Adrenal gland (tissue), 5 donors: Measurements from ENCODE around the gene SIX5.

Experiments used
- POLR2A ChIP-seq, 2 donors: fragments of 450-650 bp; IDR thresholded peaks; one replicate each; pipeline ENCODE4 v1.6.1; 2017; ENCODE audit warnings: antibody characterized with exemption in 2 of 2, mild to moderate bottlenecking in 2 of 2, moderate library complexity in 1 of 2
- TF ChIP-seq, protein P1 (sequence below), 6 experiments: fragments of 450-650 bp in 4 of 6; fragments of 200-600 bp in 2 of 6; sonication (generic) in 1 of 6; IDR thresholded peaks; 1 replicate in 5 of 6; 2 replicates in 1 of 6; pipeline versions ENCODE4 v1.5.1 to v1.8.0; 2016 to 2021; ENCODE audit warnings: antibody characterized with exemption in 6 of 6, mild to moderate bottlenecking in 2 of 6, moderate library complexity in 1 of 6
- donor health status: DM: no; HTN: no; CAD: no.

DNA sequence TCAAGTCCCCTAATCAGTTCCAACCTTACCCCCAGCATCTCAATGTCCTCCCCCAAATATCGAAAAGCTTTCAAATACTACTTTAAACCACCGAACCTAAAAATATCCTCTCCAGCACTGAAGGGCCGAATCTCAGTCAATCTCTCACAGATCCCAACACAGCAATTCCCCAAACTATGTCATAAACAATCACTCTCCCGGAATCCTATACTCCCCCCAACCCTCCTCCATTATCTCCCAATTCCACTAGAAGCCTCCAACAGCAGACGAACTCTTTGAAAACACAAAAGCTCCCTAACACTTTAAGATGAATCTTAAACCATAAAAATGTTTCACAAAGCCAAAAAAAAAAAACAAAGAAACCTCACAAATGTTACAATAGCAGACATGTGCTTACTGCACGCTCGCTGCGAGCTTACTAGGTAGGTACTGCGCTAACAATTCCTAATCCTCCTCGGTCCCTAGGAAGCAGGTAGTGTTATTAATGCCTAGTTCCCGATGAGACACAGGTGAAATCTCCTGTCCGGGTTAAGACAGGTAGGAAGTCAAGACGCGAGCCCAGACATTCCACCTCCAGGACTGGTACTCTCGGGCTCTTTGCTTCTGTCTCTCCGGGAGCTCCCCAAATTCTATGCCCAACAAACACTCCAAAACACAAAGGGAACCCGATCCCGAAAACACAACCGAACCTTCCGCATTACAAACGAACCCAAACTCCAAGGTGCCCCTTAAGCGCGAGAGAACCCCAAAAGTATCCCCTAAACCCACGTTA lies 52.5 kb downstream of the SIX5 start:
- TF ChIP-seq, protein P1, sequence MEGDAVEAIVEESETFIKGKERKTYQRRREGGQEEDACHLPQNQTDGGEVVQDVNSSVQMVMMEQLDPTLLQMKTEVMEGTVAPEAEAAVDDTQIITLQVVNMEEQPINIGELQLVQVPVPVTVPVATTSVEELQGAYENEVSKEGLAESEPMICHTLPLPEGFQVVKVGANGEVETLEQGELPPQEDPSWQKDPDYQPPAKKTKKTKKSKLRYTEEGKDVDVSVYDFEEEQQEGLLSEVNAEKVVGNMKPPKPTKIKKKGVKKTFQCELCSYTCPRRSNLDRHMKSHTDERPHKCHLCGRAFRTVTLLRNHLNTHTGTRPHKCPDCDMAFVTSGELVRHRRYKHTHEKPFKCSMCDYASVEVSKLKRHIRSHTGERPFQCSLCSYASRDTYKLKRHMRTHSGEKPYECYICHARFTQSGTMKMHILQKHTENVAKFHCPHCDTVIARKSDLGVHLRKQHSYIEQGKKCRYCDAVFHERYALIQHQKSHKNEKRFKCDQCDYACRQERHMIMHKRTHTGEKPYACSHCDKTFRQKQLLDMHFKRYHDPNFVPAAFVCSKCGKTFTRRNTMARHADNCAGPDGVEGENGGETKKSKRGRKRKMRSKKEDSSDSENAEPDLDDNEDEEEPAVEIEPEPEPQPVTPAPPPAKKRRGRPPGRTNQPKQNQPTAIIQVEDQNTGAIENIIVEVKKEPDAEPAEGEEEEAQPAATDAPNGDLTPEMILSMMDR (IDR thresholded peaks at IDR 0.05): no peak
- TF ChIP-seq POLR2A (IDR thresholded peaks at IDR 0.05): peak in 1 of 2 donors; percentile 5
